GM19468 (cell line): ENCODE measurements around the gene CR2.
"Not testable (repeated sequence)": the region's sequence is repeated elsewhere in the genome, so short reads cannot be mapped to it uniquely, and the experiment has no call there.

Experiments used
- ATAC-seq: cut with Tn5 transposase; IDR thresholded peaks from one replicate; pipeline ENCODE4 v1.9.1; 2021; ENCODE audit warnings: mild to moderate bottlenecking, moderate library complexity, moderate number of reproducible peaks; ENCODE audit not compliant: unreplicated experiment; ENCODE audit errors: extremely low read depth

CR2 gene

DNA sequence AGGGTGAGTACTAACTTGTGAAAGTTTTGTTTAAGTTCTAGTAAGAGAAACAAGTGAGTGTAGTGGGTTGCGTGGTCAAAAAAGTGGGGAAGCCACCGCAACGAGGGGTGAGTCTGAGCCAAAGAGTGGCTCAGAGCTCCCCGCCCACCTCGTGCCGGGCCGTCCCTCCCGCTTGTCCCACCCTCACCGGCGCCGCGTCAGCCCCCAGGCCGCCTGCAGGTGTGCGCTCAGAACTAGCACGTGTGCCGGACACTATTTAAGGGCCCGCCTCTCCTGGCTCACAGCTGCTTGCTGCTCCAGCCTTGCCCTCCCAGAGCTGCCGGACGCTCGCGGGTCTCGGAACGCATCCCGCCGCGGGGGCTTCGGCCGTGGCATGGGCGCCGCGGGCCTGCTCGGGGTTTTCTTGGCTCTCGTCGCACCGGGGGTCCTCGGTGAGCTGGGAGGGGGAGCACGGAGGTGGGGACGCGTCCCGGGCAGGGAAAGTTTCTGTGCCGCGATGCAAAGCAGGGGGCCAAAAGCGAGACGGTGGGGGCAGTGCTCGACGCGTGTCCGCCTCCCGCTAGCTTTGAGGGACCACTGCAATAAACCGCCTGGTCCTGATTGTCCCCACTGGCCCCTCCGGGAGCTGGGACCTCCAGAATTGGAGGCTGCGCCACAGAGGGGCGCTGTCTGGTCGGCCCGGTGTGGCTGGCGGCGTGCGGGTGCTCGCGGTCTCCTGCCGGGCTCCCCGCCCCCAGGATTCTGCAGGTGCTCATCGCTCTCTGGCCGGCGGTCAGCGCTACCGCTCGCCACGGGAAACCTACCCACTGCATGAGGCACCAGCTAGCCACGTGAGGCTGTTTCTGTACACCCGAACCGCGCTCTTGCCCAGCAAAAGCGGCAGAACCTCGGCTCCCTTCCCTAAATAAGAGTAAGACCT is at the start of gene CR2:
Gene CR2, plus strand, starts transcription at position 283 of the 919 bp plus-strand sequence. Its CDS starts 91 bp downstream, at position 374.
- ATAC-seq, result no peak

DNA sequence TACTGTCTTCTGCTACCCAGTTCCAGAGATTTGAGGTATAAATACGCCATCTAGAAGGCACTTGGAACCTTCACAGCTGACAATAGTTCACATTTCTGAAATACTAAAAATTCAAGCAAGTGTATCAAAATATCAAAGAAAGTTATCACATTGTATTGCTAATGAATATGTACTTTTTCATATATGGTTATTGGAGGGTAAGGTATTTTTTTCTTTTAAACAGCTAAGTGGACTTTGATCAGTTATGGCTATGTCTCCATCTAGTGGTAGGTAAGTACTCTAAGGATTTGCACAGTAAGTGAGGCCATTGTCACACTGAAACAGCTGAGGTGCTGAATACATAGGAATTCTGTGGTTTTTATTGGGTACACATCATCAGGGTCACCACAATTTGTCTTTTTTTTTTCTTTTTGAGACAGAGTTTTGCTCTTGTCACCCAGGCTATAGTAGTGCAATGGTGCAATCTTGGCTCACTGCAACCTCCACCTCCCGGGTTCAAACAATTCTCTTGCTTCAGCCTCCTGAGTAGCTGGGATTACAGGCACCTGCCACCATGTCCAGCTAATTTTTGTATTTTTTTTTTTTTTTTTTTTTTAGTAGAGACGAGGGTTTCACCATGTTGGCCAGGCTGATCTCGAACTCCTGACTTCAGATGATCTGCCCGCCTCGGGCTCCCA is 49.1 kb upstream of the CR2 start:
- ATAC-seq, result no peak

DNA sequence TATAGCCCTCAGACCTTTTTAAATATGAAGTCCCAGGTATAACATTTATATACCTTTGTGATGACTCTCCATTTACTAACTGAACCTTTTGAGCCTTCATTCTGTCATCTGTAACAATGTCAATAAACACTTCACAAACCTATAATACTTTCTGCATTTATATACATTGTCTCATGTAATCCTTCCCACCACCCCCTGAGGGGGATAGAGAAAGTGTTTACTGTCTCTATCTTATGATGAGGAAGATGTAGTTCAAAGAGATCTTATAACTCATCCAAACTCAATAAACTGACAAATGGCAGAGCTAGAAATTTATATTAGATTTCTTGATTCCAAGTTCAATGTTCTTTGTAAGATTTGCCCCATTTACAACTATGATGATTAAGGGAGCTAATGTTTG is 48.3 kb upstream of the CR2 start:
- ATAC-seq, result no peak

DNA sequence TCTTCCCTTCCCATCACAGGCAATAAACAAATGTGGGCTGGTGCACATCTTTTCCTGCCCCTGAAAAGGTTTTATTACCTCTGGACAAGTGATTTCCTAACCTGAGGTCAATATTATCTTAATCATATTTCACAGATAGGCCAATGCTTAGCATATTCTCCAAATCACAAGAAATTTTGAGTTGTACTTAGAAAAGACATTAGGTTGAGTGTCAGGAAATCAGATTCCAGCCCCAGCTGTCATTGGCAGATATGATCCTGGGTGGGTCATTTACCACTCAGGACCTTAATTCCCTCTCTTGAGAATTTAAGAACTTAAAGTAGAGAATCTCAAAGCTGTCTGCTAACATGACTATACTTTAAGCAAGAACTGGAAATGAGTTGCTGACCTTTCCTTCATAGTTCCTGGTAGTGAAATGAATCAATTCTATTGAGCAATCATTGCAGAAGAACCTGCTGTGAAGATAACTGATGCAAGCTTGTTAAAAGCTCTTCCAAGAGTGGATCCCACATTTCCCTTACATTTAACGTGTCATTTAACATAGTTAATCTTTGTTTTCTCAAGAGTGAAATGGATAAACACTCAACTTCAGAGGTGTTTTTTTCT is 46.4 kb upstream of the CR2 start:
- ATAC-seq, result no peak

DNA sequence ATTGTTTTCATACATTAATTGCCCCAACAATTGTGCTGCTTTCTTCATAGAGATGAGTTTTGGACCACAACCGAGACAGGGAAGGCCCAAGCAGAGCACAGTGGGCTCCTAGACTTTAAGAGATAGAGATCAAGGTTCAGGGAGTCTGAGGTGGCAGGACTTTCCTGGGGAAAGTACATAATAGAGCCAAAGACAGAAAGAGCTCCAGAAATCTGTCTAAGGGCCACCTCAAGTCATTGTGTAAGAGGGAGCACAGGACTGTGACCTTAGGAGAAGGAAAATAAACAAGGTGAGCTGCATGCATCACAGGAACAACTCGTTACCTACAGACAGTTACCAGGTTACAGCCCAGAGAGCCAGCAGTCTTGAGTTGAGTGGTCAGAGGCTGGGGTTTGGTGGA is 41.3 kb upstream of the CR2 start:
- ATAC-seq, result no peak

DNA sequence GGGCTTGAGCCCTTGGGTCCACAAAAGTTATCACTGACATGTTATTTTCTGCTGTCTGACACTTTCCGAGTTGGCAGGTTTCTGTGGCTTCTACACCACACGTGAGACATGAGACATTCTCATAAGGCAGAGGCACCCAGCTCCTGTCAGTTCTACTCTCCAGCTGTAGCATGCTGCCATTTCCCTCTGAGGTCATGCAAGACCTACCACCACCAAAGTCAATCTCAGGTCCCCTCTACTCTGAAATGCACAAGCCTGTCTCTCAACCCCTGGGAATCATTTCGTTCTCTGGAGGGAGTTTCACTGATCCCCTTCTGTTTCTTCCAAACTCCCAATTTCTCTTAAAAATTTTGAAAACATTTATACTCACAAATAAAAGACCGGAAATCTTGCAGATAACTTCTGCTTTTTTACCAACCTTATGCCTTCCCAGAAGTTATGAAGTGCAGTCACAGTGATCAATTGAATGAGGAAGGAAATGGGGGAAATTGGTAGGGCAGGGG is 39.5 kb upstream of the CR2 start:
- ATAC-seq, result peak; percentile 68

DNA sequence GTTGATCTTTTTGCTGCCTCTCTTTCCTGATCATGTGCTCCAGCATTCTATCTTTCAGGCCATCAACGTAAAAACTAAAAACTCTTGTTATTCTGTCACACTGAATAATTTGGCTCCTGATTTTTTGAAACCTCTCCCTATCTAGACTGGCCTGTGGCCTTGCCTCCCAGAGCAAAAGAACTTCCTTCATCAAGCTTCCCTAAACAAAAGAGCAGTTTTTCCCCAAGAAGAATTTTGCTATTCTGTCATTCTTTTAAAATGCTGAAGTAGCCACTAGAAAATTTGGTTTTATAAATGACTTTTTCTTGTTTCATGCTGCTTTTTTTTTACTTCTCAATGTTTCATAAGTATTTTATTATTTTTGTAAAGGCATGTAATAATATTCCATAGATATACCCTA is 37.1 kb upstream of the CR2 start:
- no peak for ATAC-seq

DNA sequence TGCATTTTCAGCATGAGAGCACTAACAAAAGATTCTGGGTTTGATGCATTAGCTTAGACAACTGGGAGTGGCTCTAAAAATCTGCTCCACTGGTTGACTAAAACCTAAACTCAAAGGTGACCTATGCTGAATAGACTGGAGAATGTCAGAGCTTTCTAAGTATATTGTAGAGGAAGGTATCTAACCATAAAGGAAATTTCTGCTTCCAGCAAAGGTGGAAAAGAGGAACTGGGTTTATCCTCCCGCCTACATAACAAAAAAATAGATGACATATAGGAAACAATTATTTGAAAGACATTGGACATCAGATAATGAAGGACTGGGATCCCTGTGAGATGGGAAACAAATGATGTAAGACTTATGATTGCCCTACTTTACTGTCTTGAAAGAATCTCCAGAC is 35.8 kb upstream of the CR2 start:
- ATAC-seq, result no peak

DNA sequence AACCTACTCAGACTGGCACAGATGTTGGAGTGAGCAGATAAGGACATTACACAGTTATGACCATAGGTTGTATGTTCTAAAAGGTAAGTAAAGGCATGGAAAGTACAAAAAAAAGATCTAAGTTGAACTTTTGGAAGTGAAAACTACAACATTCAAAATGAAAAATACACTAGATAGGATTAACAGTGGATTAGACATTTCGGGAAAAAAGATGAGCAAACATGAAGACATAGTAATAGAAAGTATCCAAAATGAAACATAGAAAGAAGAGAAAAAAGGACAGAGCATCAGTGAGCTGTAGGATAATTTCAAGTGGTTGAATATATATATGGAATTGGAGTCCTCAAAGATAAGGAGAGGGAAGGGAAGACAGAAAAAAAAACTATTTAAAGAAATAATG is 34.0 kb upstream of the CR2 start:
- no peak for ATAC-seq

DNA sequence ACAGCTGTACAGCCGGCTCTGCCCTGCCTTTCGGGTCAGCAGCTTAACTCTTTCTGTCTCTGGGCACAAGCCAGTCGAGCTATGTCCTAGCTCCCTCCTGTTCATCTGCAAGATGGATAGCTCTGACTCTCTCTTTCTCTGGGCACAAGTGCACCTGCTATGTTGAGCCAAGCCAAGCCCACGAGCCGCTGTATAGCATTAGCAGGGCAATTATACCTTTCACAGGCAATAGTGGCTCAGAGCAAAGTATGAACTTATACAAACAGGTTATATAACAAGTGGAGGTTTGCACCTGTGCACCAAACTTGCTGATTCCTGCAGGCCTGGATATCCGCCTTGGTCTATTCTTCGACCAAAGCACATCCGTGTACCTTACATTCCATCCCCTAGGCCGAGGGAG is 33.0 kb upstream of the CR2 start:
- ATAC-seq, result no peak

DNA sequence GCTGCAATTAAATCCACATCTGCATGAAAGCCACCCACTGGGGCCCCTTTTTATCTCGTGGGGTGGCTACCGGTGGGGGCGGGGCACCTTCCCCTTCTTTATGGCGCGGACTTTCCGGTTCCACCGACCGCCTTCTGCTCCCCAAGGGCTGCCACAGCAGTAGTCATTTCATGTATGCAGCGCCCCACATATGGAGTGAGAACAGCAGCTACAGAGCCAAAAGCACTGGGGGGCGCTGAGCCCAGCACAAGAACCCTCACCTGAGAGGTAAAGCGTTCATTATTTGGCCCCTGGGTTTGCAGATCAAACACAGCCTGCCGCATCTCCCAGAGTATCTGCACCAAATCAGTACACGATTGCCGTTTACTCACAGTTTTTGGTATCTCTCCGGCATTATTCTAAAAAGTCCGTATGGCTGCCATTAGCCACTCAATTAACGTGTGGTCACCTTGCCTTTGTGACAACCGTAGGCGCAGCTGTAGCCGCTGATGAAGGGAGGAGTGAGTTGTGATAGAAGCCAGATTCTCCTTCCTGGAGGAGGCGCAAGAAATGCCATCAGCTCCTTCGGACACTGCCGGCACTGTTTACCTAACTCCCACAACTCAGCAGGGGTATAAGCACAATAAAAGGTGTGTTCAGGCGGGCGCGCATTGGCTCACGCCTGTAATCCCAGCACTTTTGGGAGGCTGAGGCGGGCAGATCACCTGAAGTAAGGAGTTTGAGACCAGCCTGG is 30.4 kb upstream of the CR2 start:
- ATAC-seq, result no peak

DNA sequence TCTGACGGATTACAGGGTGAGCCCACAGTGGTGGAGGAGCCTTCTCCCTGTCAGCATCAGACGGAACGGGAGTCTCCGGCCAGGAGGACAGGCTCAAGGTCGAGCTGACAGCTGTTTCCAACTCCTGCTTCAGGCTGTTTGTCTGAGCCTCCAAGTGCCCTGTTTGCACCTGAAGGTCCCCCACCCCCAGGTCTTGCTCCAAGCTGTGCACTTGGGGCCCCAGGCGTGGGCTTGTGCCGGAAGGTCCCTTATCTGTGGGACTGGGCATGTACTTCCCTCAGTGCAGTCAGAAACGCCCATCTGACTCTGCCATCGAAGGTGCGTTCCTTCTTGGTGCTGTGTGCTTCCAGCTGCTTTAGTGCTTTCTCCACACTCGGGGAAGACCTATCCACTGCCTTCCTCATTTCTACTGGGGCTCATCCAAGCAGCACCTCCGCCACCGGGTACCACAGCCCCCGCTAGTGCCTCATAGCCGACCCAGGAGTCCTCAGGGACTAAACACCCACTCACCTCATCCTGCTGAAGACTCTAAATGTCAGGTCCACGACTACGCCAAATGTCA is 29.5 kb upstream of the CR2 start:
- ATAC-seq, result no peak

DNA sequence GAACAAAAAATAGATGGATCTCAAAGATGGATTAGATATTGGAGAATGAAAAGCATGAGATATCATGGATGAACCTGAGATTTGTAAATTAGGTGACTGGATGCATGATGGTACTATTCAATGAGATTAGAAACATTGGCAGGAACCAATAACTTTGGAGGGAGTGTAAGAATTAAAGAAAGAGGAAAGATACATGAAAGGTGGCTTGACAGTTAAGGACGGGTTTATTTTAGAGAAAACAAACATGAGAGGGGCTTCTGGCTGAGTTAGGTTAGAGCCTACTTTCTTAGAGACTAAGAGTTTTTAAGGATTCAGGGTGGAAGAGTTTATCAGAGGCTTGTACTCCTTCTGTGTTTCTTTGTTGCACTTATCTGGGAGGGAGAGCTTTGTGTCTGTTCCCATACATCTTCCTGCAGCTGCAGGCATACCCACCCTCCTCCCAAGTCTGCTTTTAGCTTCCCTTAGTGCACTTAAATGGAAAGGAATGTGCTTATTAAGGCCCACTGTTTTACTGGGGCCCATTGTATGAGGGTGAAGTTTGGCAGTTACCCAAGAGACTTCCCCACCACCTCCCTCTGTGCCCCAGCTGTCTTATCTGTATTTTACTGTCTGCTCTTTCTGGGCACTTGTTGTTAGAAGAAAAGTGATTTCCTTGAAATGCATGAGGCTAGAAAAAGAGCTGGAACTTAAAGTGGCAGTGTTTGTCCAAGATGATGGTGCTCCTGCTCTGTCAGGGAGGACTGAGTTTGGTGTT is 26.1 kb upstream of the CR2 start:
- no peak for ATAC-seq

DNA sequence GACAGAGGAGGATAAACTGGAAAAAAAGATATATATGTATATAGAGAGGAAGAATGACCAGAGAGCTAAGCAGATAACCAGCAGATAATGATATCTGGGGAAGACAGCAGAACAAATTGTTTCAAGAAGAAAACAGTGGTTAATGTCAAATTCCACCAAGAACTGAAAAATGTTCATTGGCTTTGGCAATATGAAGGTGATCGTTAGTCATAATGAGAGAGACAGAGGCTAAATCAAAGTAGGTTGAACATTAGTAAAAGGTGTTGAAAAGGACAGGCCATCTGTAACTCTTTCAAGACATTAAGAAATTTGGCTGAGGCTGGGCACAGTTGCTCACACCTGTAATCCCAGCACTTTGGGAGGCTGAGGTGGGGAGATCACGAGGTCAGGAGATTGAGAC is 25.3 kb upstream of the CR2 start:
- no peak for ATAC-seq

DNA sequence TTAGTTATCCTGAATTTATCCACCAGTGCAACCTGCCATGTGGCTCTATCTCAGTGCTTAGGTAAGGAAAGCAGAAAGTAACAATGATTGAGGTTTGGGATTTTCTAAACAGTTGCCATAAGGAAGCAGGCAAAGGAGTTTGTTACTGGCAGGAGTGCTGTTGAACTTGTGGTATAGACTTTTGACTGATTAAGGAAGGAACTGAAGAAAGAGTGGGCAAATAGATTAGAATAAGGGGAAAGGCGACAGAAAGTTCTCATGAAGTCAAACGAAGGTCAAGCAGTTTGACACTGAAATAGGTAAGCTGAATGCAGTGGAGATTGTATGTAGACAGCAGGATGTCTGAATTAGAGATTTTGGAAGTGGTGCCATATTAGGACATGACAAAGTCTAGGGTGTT is 24.2 kb upstream of the CR2 start:
- no peak for ATAC-seq

DNA sequence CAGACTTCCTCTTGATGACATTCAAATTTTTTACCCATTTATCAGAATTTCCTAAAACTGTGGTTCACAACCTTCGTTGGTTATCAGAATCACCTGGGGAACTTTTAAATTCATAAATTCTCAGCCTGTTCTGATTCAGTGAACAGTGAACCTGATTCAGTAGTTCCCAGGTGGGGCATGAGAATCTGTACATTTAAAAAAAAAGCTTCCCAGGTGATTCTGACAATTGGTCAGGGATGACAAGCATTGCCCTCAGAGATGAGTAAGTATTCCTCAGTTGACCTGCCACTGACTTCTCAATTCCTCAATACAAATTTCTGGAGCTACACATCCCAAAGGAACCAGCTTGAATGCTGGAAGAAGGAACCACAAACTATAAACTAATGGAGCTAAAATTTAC is 23.5 kb upstream of the CR2 start:
- no peak for ATAC-seq

DNA sequence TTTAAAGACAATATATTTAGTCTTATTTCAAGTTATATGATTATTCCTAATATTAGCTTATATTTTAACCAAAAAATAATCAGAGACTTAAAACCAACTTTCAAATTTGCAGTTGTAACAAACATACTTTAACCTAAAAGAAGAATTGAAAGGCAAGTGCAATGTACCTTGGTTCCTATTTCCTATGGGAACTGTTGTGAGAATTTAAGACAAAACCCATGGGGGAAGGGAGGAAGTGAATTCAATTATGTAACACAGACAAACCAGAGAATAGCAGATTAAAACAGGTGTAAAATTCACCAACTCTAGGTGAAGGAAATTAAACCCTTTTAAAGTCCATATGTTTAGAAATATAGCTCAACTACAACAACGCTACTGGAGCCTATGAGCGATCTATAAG is 22.6 kb upstream of the CR2 start:
- no peak for ATAC-seq

DNA sequence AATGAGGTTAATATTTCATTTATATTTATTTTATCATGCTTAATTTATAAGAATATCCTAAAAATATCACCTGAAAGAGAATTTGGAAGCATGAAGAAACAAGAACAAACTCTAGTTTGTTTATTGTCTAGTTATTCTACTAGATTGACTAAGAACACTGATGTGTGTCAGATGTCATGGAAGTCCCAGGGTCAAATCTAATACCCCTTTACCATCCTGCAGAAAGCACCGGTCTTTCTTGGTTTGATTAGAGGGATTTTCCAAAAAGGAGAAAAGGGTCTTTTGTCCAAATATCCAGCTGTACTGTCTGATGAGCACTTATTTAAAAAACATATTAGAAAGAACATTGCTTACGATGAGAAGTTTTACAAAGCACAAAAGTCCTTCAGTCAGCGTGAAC is 20.7 kb upstream of the CR2 start:
- ATAC-seq, result no peak

DNA sequence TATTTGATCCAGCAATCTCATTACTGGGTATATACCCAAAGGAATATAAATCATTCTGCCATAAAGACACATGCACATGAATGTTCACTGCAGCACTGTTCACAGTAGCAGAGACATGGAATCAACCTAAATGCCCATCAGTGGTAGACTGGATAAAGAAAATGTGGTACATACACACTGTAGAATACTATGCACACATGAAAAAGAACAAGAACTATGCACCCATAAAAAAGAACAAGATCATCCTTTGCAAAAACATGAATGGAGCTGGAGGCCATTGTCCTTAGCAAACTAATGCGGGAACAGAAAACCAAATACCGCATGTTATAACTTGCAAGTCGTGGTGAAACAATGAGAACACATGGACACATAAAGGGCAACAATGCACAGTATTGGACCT is 17.4 kb upstream of the CR2 start:
- ATAC-seq, result not testable (repeated sequence)
